Chondrocyte (in vitro differentiated cells): ENCODE measurements around the gene ADCY1. TPM values are rescaled to one million over a fixed set of nuclear protein-coding genes. Genes with fewer than 3 reads are reported as not detected.

Source experiments
- DNase-seq: peaks from one replicate; pipeline ENCODE4 v3.0.0; 2021; ENCODE audit warnings: mixed read lengths, low spot score
- H3K27ac Mint-ChIP-seq: one replicate; pipeline ENCODE4 v1.8.0; 2021; ENCODE audit warnings: mild to moderate bottlenecking, moderate library complexity, mixed read lengths; ENCODE audit not compliant: unreplicated experiment
- H3K27me3 Mint-ChIP-seq: 2 replicates; pipeline ENCODE4 v1.8.0; 2021; ENCODE audit warnings: low read depth, mixed read lengths
- H3K36me3 Mint-ChIP-seq: 2 replicates; pipeline ENCODE4 v1.8.0; 2021; ENCODE audit warnings: low read depth, mixed read lengths
- H3K4me1 Mint-ChIP-seq: 2 replicates; pipeline ENCODE4 v1.8.0; 2021; ENCODE audit warnings: low read depth, mild to moderate bottlenecking, mixed read lengths
- H3K4me3 Mint-ChIP-seq: one replicate; pipeline ENCODE4 v1.8.0; 2021; ENCODE audit warnings: mild to moderate bottlenecking, moderate library complexity, mixed read lengths; ENCODE audit not compliant: unreplicated experiment
- H3K9me3 Mint-ChIP-seq: 2 replicates; pipeline ENCODE4 v1.8.0; 2021; ENCODE audit warnings: low read depth, mixed read lengths
- CTCF ChIP-seq: fragments of 200-600 bp; sonication (generic); IDR thresholded peaks from 2 replicates; pipeline ENCODE4 v1.5.0; 2021; ENCODE audit warnings: antibody characterized with exemption, mild to moderate bottlenecking, moderate library complexity
- total RNA-seq: library from RNA; stranded (reverse); gene quantifications from 3 replicates; pipeline ENCODE4 v1.2.1, GENCODE V29; 2021

The ADCY1 gene
- total RNA-seq, 1 donor from 2014 or later, result 0.50 TPM

DNA sequence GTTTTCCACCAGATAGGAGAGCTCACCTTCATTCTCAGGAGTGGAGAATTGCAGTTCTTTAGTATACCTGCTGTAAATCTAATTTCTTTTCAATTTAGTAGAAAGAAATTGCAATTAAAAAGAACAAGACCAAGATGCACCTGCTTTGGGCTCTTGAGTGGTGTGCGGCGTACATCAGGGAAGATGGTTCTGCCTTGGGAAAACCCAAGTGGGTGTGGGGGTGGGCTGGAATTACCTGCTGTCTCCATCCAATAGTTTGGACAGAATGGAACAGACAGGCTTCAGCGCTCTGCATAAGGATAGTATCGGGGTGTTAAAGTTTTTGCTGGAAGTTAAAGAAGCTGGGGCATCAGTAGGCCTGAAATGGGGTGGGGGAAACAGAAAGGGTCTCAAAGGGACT, 7.2 kb upstream of the ADCY1 start:
- peaks cover 2% of the 10 kb centered on the region for H3K36me3 Mint-ChIP-seq
- no peak for TF ChIP-seq CTCF
- no peaks in the 10 kb centered on the region for H3K9me3 Mint-ChIP-seq
- no peak overlapping the region for H3K27ac Mint-ChIP-seq
- no peak for DNase-seq
- H3K4me3 Mint-ChIP-seq, result no peak overlapping the region
- no peaks in the 10 kb centered on the region for H3K4me1 Mint-ChIP-seq
- H3K27me3 Mint-ChIP-seq, result peaks cover 44% of the 10 kb centered on the region

DNA sequence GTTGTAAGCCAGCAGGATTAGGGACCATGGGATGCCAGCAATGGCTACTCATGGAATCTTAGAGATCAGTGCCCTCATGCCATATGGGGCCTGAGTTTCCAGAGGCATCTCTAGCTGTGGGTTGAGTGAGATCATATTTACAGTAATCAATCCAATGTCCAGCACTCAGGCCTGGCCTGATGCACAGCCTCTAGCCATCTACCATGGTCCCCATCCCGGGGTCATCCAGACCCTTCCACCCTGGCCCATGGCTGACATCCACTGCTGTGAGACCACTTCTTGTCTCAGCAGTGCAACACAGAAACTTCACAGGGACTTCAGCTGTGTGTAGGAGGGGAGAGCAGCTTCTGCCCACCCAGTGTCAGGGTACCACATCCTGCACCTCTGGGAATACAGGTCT, 6.5 kb upstream of the ADCY1 start:
- peaks cover 2% of the 10 kb centered on the region for H3K36me3 Mint-ChIP-seq
- peaks cover 46% of the 10 kb centered on the region for H3K27me3 Mint-ChIP-seq
- no peak overlapping the region for H3K4me3 Mint-ChIP-seq
- DNase-seq, result no peak
- no peak for TF ChIP-seq CTCF
- no peaks in the 10 kb centered on the region for H3K9me3 Mint-ChIP-seq
- H3K27ac Mint-ChIP-seq, result no peak overlapping the region
- no peaks in the 10 kb centered on the region for H3K4me1 Mint-ChIP-seq

GRCh38 chr7:45568536-45569289, 5.5 kb upstream of the ADCY1 start:
- peaks cover 5% of the 10 kb centered on the region for H3K4me1 Mint-ChIP-seq
- TF ChIP-seq CTCF, result no peak
- H3K27ac Mint-ChIP-seq, result no peak overlapping the region
- DNase-seq, result no peak
- H3K36me3 Mint-ChIP-seq, result peaks cover 2% of the 10 kb centered on the region
- H3K4me3 Mint-ChIP-seq, result no peak overlapping the region
- peaks cover 45% of the 10 kb centered on the region for H3K27me3 Mint-ChIP-seq
- no peaks in the 10 kb centered on the region for H3K9me3 Mint-ChIP-seq

DNA sequence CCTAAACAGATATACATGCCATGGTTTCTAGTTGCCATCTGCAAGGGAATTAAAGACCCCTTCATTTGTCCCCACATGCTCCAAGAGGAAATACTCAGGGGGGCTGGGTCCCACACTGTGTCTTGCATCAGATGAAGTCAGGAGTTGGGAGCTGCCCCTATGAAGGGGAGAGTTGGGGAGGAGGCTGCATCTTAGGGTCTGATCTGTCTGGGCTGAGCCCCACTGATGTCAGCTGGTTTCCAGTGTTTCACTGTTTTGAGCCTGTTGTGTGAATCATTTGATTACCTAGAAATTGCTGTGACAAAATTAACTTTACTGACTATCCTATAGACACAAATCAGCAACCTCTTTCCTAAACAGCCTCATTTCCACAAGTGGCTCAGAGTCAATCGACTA, 4.9 kb upstream of the ADCY1 start:
- H3K4me3 Mint-ChIP-seq, result no peak overlapping the region
- H3K9me3 Mint-ChIP-seq, result no peaks in the 10 kb centered on the region
- no peak overlapping the region for H3K27ac Mint-ChIP-seq
- H3K36me3 Mint-ChIP-seq, result no peaks in the 10 kb centered on the region
- H3K27me3 Mint-ChIP-seq, result peaks cover 42% of the 10 kb centered on the region
- TF ChIP-seq CTCF, result no peak
- DNase-seq, result no peak
- H3K4me1 Mint-ChIP-seq, result peaks cover 7% of the 10 kb centered on the region

DNA sequence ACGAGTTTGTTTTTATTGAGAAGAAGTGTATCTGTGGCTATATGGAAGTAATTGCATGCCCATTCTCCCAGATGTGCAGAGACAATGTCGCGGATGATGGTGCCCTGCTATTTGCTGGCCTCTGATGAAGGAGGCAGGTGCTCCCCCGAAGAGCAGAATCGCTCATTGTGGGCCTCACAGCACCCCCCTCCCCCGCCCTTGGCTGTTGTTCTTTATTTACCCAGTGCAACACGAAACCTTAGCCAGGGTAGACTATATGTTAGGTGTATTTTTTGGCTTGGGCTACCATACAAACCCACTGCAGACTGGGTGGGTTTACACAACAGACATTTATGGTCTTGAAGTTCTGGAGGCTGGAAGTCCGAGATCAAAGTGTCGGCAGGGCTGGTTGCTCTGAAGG, 3.4 kb upstream of the ADCY1 start:
- Mint-ChIP-seq H3K36me3 (no peaks in the 10 kb centered on the region), H3K4me3 (no peak overlapping the region), H3K9me3 (no peaks in the 10 kb centered on the region), H3K4me1 (peaks cover 10% of the 10 kb centered on the region), H3K27ac (no peak overlapping the region), H3K27me3 (peaks cover 41% of the 10 kb centered on the region)
- no peak for DNase-seq
- no peak for TF ChIP-seq CTCF
